GM12878 (cell line): ENCODE results near the gene TK2. TPM values are rescaled to one million over a fixed set of nuclear protein-coding genes. Genes with fewer than 3 reads are reported as not detected.
"Not testable (repeated sequence)": the region's sequence is repeated elsewhere in the genome, so short reads cannot be mapped to it uniquely, and the experiment has no call there.

Experiments
- ATAC-seq: fragments of 200-7000 bp; cut with Tn5 transposase; 3 replicates; pipeline ENCODE4 v1.9.1; 2020; ENCODE audit warnings: mild to moderate bottlenecking, moderate library complexity
- BruUV-seq: library from RNA; stranded (reverse); fragments of 400-500 nt; replicated peaks from 2 replicates; lab custom pipeline; 2021; lab: Mats Ljungman, UMichigan
- CTCF ChIA-PET: fragments of 300-600 bp; sonication (Branson Sonifier 250); formaldehyde crosslinking; extraction: SDS; loops from one replicate; lab custom pipeline; 2021; ENCODE audit warnings: inconsistent platforms; lab: Yijun Ruan, JAX
- POLR2A ChIA-PET: fragments of 350-600 bp; formaldehyde crosslinking; extraction: SDS; loops from one replicate; lab custom pipeline; 2021; ENCODE audit warnings: inconsistent platforms; lab: Charles Lee
- RAD21 ChIA-PET: fragments of 300-600 bp; sonication (Branson Sonifier 250); formaldehyde crosslinking; loops from one replicate; lab custom pipeline; 2023; ENCODE audit warnings: antibody characterized with exemption; ENCODE audit not compliant: unreplicated experiment; lab: Charles Lee
- SMC1A ChIA-PET: fragments of 300-600 bp; sonication (Branson Sonifier 250); formaldehyde crosslinking; loops from one replicate; lab custom pipeline; 2023; ENCODE audit not compliant: unreplicated experiment, uncharacterized antibody; lab: Charles Lee
- DNase-seq: peaks from one replicate; pipeline ENCODE4 v3.0.0-alpha.2; 2011; ENCODE audit warnings: low read depth, low spot score
- FAIRE-seq: peaks from 3 replicates; lab custom pipeline; 2011; peaks lifted over from hg19 to GRCh38; lab: Jason Lieb, UNC
- H2AFZ ChIP-seq: 2 replicates; pipeline ENCODE4 v1.6.0; 2011; ENCODE audit warnings: low read depth, low read length, control low read depth; ENCODE audit not compliant: control insufficient read depth
- H3K27ac ChIP-seq: 2 replicates; pipeline ENCODE4 v1.5.1; 2011; ENCODE audit warnings: control low read depth; ENCODE audit not compliant: control insufficient read depth, insufficient read depth
- H3K27me3 ChIP-seq, 2 experiments: replicated peaks in 1 of 2; 2 replicates each; pipeline versions ENCODE4 v1.6.0 to v1.6.1; 2011; ENCODE audit warnings: low read length in 1 of 2; ENCODE audit not compliant: control insufficient read depth in 2 of 2, insufficient read depth in 2 of 2
- H3K36me3 ChIP-seq, 2 experiments: 2 replicates each; pipeline ENCODE4 v1.5.1; 2011; ENCODE audit warnings: low read length in 1 of 2; ENCODE audit not compliant: control insufficient read depth in 2 of 2, insufficient read depth in 2 of 2
- H3K4me1 ChIP-seq: 2 replicates; pipeline ENCODE4 v1.6.1; 2011; ENCODE audit warnings: mild to moderate bottlenecking, low read length, moderate library complexity, mixed read lengths; ENCODE audit not compliant: control insufficient read depth, insufficient read depth
- H3K4me2 ChIP-seq: 2 replicates; pipeline ENCODE4 v1.6.0; 2011; ENCODE audit warnings: control low read depth; ENCODE audit not compliant: control insufficient read depth, insufficient read depth
- H3K4me3 ChIP-seq: fragments of 200-600 bp; sonication (generic); 2 replicates; pipeline ENCODE4 v1.5.1; 2016
- H3K79me2 ChIP-seq: 2 replicates; pipeline ENCODE4 v1.6.0; 2011; ENCODE audit warnings: low read length; ENCODE audit not compliant: control insufficient read depth, insufficient read depth
- H3K9ac ChIP-seq: 2 replicates; pipeline ENCODE4 v1.8.0; 2011; ENCODE audit warnings: low read length, control low read depth, mixed read lengths; ENCODE audit not compliant: control insufficient read depth, insufficient read depth
- H3K9me3 ChIP-seq: replicated peaks from 3 replicates; pipeline ENCODE4 v1.5.1; 2011; ENCODE audit warnings: mild to moderate bottlenecking, low read length; ENCODE audit not compliant: control insufficient read depth, insufficient read depth
- H4K20me1 ChIP-seq: 2 replicates; pipeline ENCODE4 v1.6.0; 2011; ENCODE audit not compliant: control insufficient read depth, insufficient read depth
- BHLHE40 ChIP-seq, 2 experiments: fragments of 450-650 bp in 1 of 2; IDR thresholded peaks; 2 replicates each; pipeline ENCODE4 v1.6.1; 2011 to 2017; ENCODE audit warnings: low read depth in 2 of 2, borderline replicate concordance in 1 of 2, improper control_type of control experiment in 1 of 2, low read length in 1 of 2, mild to moderate bottlenecking in 1 of 2
- GABPA ChIP-seq: IDR thresholded peaks from 2 replicates; pipeline ENCODE4 v1.6.1; 2014; ENCODE audit warnings: antibody characterized with exemption, low read depth, mild to moderate bottlenecking, inconsistent platforms
- IKZF2 ChIP-seq, 2 experiments: fragments of 450-650 bp; IDR thresholded peaks; 2 replicates each; pipeline ENCODE4 v1.6.1; 2017; ENCODE audit warnings: mild to moderate bottlenecking in 2 of 2, moderate library complexity in 2 of 2
- MLLT1 ChIP-seq: fragments of 450-650 bp; IDR thresholded peaks from 2 replicates; pipeline ENCODE4 v1.6.1; 2016; ENCODE audit warnings: mild to moderate bottlenecking
- NBN ChIP-seq: fragments of 450-650 bp; IDR thresholded peaks from 2 replicates; pipeline ENCODE4 v1.6.1; 2016
- POLR2AphosphoS2 ChIP-seq: IDR thresholded peaks from 2 replicates; pipeline ENCODE4 v1.6.1; 2011; ENCODE audit warnings: low read depth, mild to moderate bottlenecking, low read length, improper control_type of control experiment, moderate library complexity
- RELB ChIP-seq: fragments of 450-650 bp; IDR thresholded peaks from 2 replicates; pipeline ENCODE4 v1.6.1; 2017; ENCODE audit warnings: low read depth, mild to moderate bottlenecking, moderate library complexity
- SKIL ChIP-seq: fragments of 450-650 bp; IDR thresholded peaks from 2 replicates; pipeline ENCODE4 v1.6.1; 2017; ENCODE audit warnings: mild to moderate bottlenecking, low read depth, inconsistent platforms; ENCODE audit not compliant: poor library complexity, severe bottlenecking
- SMAD5 ChIP-seq: IDR thresholded peaks from 2 replicates; pipeline ENCODE4 v1.6.1; 2016; ENCODE audit warnings: antibody characterized with exemption, low read depth
- SRF ChIP-seq, 2 experiments: IDR thresholded peaks; 2 replicates each; pipeline ENCODE4 v1.6.1; 2011; ENCODE audit warnings: low read depth in 2 of 2, low read length in 2 of 2, mild to moderate bottlenecking in 1 of 2, moderate library complexity in 1 of 2
- WGBS: methylation state at CpG from one replicate; pipeline ENCODE4 v1.1.6; 2016; ENCODE audit warnings: low lambda C conversion rate; ENCODE audit not compliant: insufficient replicate concordance, insufficient coverage; ENCODE audit errors: missing lambda C conversion rate; 5-methylcytosine and 5-hydroxymethylcytosine counted together
- in situ Hi-C: fragments of 300-500 bp; cut with MboI; formaldehyde crosslinking; loops from 9 replicates; pipeline ENCODE4 v1.14.3; 2018; ENCODE audit warnings: mixed read lengths
- intact Hi-C: fragments of 100-400 bp; cut with micrococcal nuclease; formaldehyde crosslinking; loops from one replicate; pipeline ENCODE4 v1.14.2; 2022; ENCODE audit not compliant: unreplicated experiment
- polyA plus RNA-seq, 11 experiments: library from polyadenylated mRNA; depleted of rRNA in 4 of 11; unstranded in 6 of 11; stranded (reverse) in 5 of 11; fragments of >200 nt; fragmentation: Nextera tagmentation in 4 of 11; fragmentation: Illumina TruSeq in 1 of 11; extraction: Ambion mirVana in 4 of 11; extraction: Trizol in 1 of 11; gene quantifications; 1 replicate in 1 of 11; 2 replicates in 10 of 11; pipeline versions ENCODE4 v1.2.1 to v1.2.3, GENCODE V29; 2011 to 2016; ENCODE audit warnings: inconsistent platforms in 2 of 11, missing spikeins in 2 of 11, low read depth in 1 of 11
- total RNA-seq, 4 experiments: library from RNA; depleted of rRNA in 3 of 4; stranded (reverse); fragments of >200 nt in 3 of 4; fragmentation: Illumina TruSeq in 1 of 4; extraction: Trizol in 1 of 4; gene quantifications; 2 replicates each; pipeline versions ENCODE4 v1.2.1 to v1.2.3, GENCODE V29; 2013 to 2021

Gene TK2
- total and polyA plus RNA-seq, 10 of the 15 experiments (the other 5 are each of a cell fraction or from before 2014, with no cell fraction given): 1.3 to 12.4 (median 3.0) TPM

DNA sequence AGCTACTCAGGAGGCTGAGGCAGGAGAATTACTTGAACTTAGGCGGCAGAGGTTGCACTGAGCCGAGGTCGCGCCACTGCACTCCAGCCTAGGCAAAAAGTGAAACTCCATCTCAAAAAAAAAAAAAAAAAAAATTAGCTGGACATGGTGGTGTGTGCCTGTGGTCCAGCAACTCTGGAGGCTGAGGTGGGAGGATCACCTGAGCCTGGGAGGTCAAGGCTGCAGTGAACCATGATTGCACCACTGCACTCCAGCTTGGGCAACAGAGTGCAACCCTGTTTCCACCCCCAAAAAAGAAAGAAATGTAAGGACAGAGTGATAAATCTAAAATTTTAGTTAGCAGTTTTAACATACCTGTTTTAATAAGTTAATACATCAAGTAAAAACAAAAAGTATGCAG lies 46.6 kb upstream of the TK2 start:
- ChIA-PET SMC1A (interaction anchor here (1.2 to 1.7 kb wide), 2 partner anchors 10 to 49 kb away, joined by 3 to 5 read pairs; no protein-coding TSS in a partner anchor), CTCF (interaction anchor here (0.6 to 1.7 kb wide), 7 partner anchors 12 to 144 kb away, joined by 3 to 7 read pairs (median 4); no protein-coding TSS in a partner anchor)
- H3K4me3 ChIP-seq, H2AFZ ChIP-seq, H3K36me3 ChIP-seq, POLR2A ChIA-PET, H3K9ac ChIP-seq, intact Hi-C loops, H4K20me1 ChIP-seq, H3K27ac ChIP-seq, in situ Hi-C loops, BruUV-seq, RAD21 ChIA-PET, ATAC-seq, H3K79me2 ChIP-seq, DNase-seq, FAIRE-seq, H3K4me2 ChIP-seq, H3K27me3 ChIP-seq: not testable (repeated sequence)
- Histone ChIP-seq H3K9me3 (peaks cover 10% of the 10 kb centered on the region; the same call in 2 of the 3 replicates), H3K4me1 (peaks cover 12% of the 10 kb centered on the region)
- WGBS: 100% methylated on average over 4 of the region's 4 CpGs

GRCh38 chr16:66594739-66595138 lies 44.8 kb upstream of the TK2 start:
- 5% methylated on average over 7 of the region's 7 CpGs for WGBS
- ChIA-PET SMC1A (interaction anchor here (1.4 to 2.0 kb wide), 2 partner anchors 8 to 32 kb away, joined by 3 to 8 read pairs; no protein-coding TSS in a partner anchor), POLR2A (interaction anchor here (0.5 to 0.7 kb wide), 4 partner anchors 38 to 372 kb away, joined by 3 to 4 read pairs (median 4); no protein-coding TSS in a partner anchor), CTCF (interaction anchor here (0.9 to 2.8 kb wide), 5 partner anchors 9 to 236 kb away, joined by 3 to 9 read pairs (median 3); partner anchors contain the start of gene NAE1), RAD21 (interaction anchor here (0.6 to 1.2 kb wide), 3 partner anchors 38 to 286 kb away, joined by 3 to 4 read pairs (median 4); no protein-coding TSS in a partner anchor)
- no TSS peak for BruUV-seq
- DNase-seq: no peak
- Histone ChIP-seq H3K4me2 (no peak overlapping the region), H3K4me3 (no peak overlapping the region), H3K9me3 (no peaks in the 10 kb centered on the region; the same call in 2 of the 3 replicates), H3K36me3 (no peaks in the 10 kb centered on the region), H3K79me2 (no peaks in the 10 kb centered on the region), H3K27ac (no peak overlapping the region), H3K27me3 (peaks cover 0 to 4% of the 10 kb centered on the region in 2 experiments; a peak in 1 of 4 replicates), H3K4me1 (peaks cover 12% of the 10 kb centered on the region), H3K9ac (no peak overlapping the region), H4K20me1 (no peaks in the 10 kb centered on the region), H2AFZ (no peak overlapping the region)
- no peak for FAIRE-seq
- intact Hi-C loops (no loop called here), in situ Hi-C loops (no loop called here)
- ATAC-seq: peak; percentile 45
- 0 out of 2 replicates have a peak, but pooled peaks have one; percentile 25 for TF ChIP-seq NBN
- peak; percentile 30; the same call in 1 of the 2 replicates for TF ChIP-seq RELB
- 0 out of 2 replicates have a peak, but pooled peaks have one; percentile 15 for TF ChIP-seq MLLT1
- no peak for TF ChIP-seq SRF (IDR thresholded peaks at IDR 0.05; ENCODE audit: low read depth in 2 of 2, low read length in 2 of 2)
- TF ChIP-seq POLR2AphosphoS2: no peak
- no peak for TF ChIP-seq GABPA
- TF ChIP-seq SKIL: no peak
- peak in 1 of 2 experiments; percentile 20; a peak in 1 of 4 replicates for TF ChIP-seq IKZF2 (IDR thresholded peaks at IDR 0.05)
- TF ChIP-seq SMAD5: no peak
- no peak for TF ChIP-seq BHLHE40 (IDR thresholded peaks at IDR 0.05; ENCODE audit: borderline replicate concordance in 1 of 2, low read depth in 2 of 2, low read length in 1 of 2)
